ENCODE results near the gene REPS2. TPM values are rescaled to one million over a fixed set of nuclear protein-coding genes. Genes with fewer than 3 reads are reported as not detected.

Gene REPS2
- total RNA-seq, 5 donors from 2014 or later (not counting 1 experiment from before 2014, with no cell fraction given) = 0.38 to 0.70 (median 0.66) TPM

- Histone ChIP-seq H3K36me3 (ENCODE audit: control insufficient read depth in 2 of 2, extremely low read depth in 1 of 2, insufficient read depth in 1 of 2, low read length in 1 of 2) (no peaks in the 10 kb centered on the region), H3K27ac (ENCODE audit: low read length) (no peak overlapping the region), H3K27me3 (replicated peaks in 1 of 2; ENCODE audit: control insufficient read depth in 2 of 2, extremely low read depth in 1 of 2, insufficient read depth in 2 of 2, low read length in 1 of 2) (no peaks in the 10 kb centered on the region), H3K9me3 (no peaks in the 10 kb centered on the region), H3K4me3 (ENCODE audit: control insufficient read depth in 1 of 2, extremely low read depth in 1 of 2, low read length in 1 of 2) (no peak overlapping the region), H3K4me1 (ENCODE audit: control insufficient read depth in 1 of 2, extremely low read depth in 1 of 2, insufficient read depth in 2 of 2, low read length in 2 of 2) (no peaks in the 10 kb centered on the region)
- ATAC-seq (replicated peaks in 1 of 4) (no peak), DNase-seq (no peak)
- no CpG with 5 or more reads among the region's 2 CpGs for WGBS (ENCODE audit: insufficient coverage)
- Mint-ChIP-seq H3K4me3 (no peak overlapping the region), H3K27ac (no peak overlapping the region), H3K9me3 (no peaks in the 10 kb centered on the region), H3K27me3 (peaks cover 0 to 23% of the 10 kb centered on the region in 2 donors), H3K4me1 (peaks cover 0 to 5% (median 0%) of the 10 kb centered on the region in 3 donors), H3K36me3 (no peaks in the 10 kb centered on the region)
- POLR2A ChIA-PET = no interaction called here
- CTCF ChIA-PET = no interaction called here
Observed at GRCh38 chrX:16971694-16972093, 25.2 kb downstream of the REPS2 start.

- peaks cover 0 to 5% (median 0%) of the 10 kb centered on the region in 3 donors for H3K4me1 Mint-ChIP-seq
- ChIA-PET POLR2A (no interaction called here), CTCF (interaction anchor here in 1 of 2 donors (0.6 kb wide), 1 partner anchor 242 kb away, joined by 5 read pairs; no protein-coding TSS in a partner anchor)
- ATAC-seq (replicated peaks in 1 of 4) (no peak), DNase-seq (no peak)
- H3K9me3 Mint-ChIP-seq = no peaks in the 10 kb centered on the region
- H3K4me3 Mint-ChIP-seq = no peak overlapping the region
- H3K27me3 ChIP-seq (replicated peaks in 1 of 2; ENCODE audit: control insufficient read depth in 2 of 2, extremely low read depth in 1 of 2, insufficient read depth in 2 of 2, low read length in 1 of 2) = no peaks in the 10 kb centered on the region
- no CpG with 5 or more reads among the region's 5 CpGs for WGBS (ENCODE audit: insufficient coverage)
- H3K36me3 Mint-ChIP-seq = no peaks in the 10 kb centered on the region
- no peak overlapping the region for H3K4me3 ChIP-seq (ENCODE audit: control insufficient read depth in 1 of 2, extremely low read depth in 1 of 2, low read length in 1 of 2)
- H3K9me3 ChIP-seq = no peaks in the 10 kb centered on the region
- H3K27me3 Mint-ChIP-seq = peaks cover 0 to 23% of the 10 kb centered on the region in 2 donors
- no peak overlapping the region for H3K27ac ChIP-seq (ENCODE audit: low read length)
- H3K4me1 ChIP-seq (ENCODE audit: control insufficient read depth in 1 of 2, extremely low read depth in 1 of 2, insufficient read depth in 2 of 2, low read length in 2 of 2) = no peaks in the 10 kb centered on the region
- H3K27ac Mint-ChIP-seq = no peak overlapping the region
- H3K36me3 ChIP-seq (ENCODE audit: control insufficient read depth in 2 of 2, extremely low read depth in 1 of 2, insufficient read depth in 1 of 2, low read length in 1 of 2) = no peaks in the 10 kb centered on the region
Observed at GRCh38 chrX:16975233-16975632, 28.8 kb downstream of the REPS2 start.

GRCh38 chrX:16977771-16978170 is 31.3 kb downstream of the REPS2 start:
- no peaks in the 10 kb centered on the region for H3K4me1 ChIP-seq (ENCODE audit: control insufficient read depth in 1 of 2, extremely low read depth in 1 of 2, insufficient read depth in 2 of 2, low read length in 2 of 2)
- no peaks in the 10 kb centered on the region for H3K9me3 ChIP-seq
- CTCF ChIA-PET = no interaction called here
- DNase-seq (no peak), ATAC-seq (replicated peaks in 1 of 4) (no peak)
- no peak overlapping the region for H3K27ac ChIP-seq (ENCODE audit: low read length)
- no peak overlapping the region for H3K4me3 Mint-ChIP-seq
- no peaks in the 10 kb centered on the region for H3K36me3 Mint-ChIP-seq
- no peaks in the 10 kb centered on the region for H3K36me3 ChIP-seq (ENCODE audit: control insufficient read depth in 2 of 2, extremely low read depth in 1 of 2, insufficient read depth in 1 of 2, low read length in 1 of 2)
- H3K27ac Mint-ChIP-seq = no peak overlapping the region
- H3K27me3 ChIP-seq (replicated peaks in 1 of 2; ENCODE audit: control insufficient read depth in 2 of 2, extremely low read depth in 1 of 2, insufficient read depth in 2 of 2, low read length in 1 of 2) = no peaks in the 10 kb centered on the region
- peaks cover 0 to 4% (median 0%) of the 10 kb centered on the region in 3 donors for H3K9me3 Mint-ChIP-seq
- H3K4me1 Mint-ChIP-seq = peaks cover 0 to 5% (median 0%) of the 10 kb centered on the region in 3 donors
- POLR2A ChIA-PET = interaction anchor here in 1 of 2 donors (0.7 kb wide), 1 partner anchor 36 kb away, joined by 3 read pairs; no protein-coding TSS in a partner anchor
- H3K27me3 Mint-ChIP-seq = peaks cover 0 to 20% of the 10 kb centered on the region in 2 donors
- no peak overlapping the region for H3K4me3 ChIP-seq (ENCODE audit: control insufficient read depth in 1 of 2, extremely low read depth in 1 of 2, low read length in 1 of 2)

- POLR2A ChIA-PET = interaction anchor here in 1 of 2 donors (0.7 kb wide), 1 partner anchor 35 kb away, joined by 3 read pairs; no protein-coding TSS in a partner anchor
- Mint-ChIP-seq H3K36me3 (no peaks in the 10 kb centered on the region), H3K27me3 (peaks cover 0 to 18% of the 10 kb centered on the region in 2 donors), H3K9me3 (peaks cover 0 to 4% (median 0%) of the 10 kb centered on the region in 3 donors), H3K4me3 (no peak overlapping the region), H3K27ac (no peak overlapping the region), H3K4me1 (peaks cover 0 to 5% (median 0%) of the 10 kb centered on the region in 3 donors)
- no peaks in the 10 kb centered on the region for H3K27me3 ChIP-seq (replicated peaks in 1 of 2; ENCODE audit: control insufficient read depth in 2 of 2, extremely low read depth in 1 of 2, insufficient read depth in 2 of 2, low read length in 1 of 2)
- no peak for ATAC-seq (replicated peaks in 1 of 4)
- no peak overlapping the region for H3K4me3 ChIP-seq (ENCODE audit: control insufficient read depth in 1 of 2, extremely low read depth in 1 of 2, low read length in 1 of 2)
- no peak overlapping the region for H3K27ac ChIP-seq (ENCODE audit: low read length)
- no peaks in the 10 kb centered on the region for H3K4me1 ChIP-seq (ENCODE audit: control insufficient read depth in 1 of 2, extremely low read depth in 1 of 2, insufficient read depth in 2 of 2, low read length in 2 of 2)
- CTCF ChIA-PET = no interaction called here
- DNase-seq = no peak
- H3K9me3 ChIP-seq = no peaks in the 10 kb centered on the region
- no peaks in the 10 kb centered on the region for H3K36me3 ChIP-seq (ENCODE audit: control insufficient read depth in 2 of 2, extremely low read depth in 1 of 2, insufficient read depth in 1 of 2, low read length in 1 of 2)
- no CpG with 5 or more reads among the region's 3 CpGs for WGBS (ENCODE audit: insufficient coverage)
Observed at GRCh38 chrX:16978193-16978984, 31.9 kb downstream of the REPS2 start.

- no peak for ATAC-seq (replicated peaks in 1 of 4)
- no CpG with 5 or more reads among the region's 1 CpG for WGBS (ENCODE audit: insufficient coverage)
- Mint-ChIP-seq H3K4me1 (peaks cover 0 to 5% (median 0%) of the 10 kb centered on the region in 3 donors), H3K9me3 (peaks cover 0 to 4% (median 0%) of the 10 kb centered on the region in 3 donors), H3K4me3 (no peak overlapping the region), H3K36me3 (no peaks in the 10 kb centered on the region), H3K27ac (no peak overlapping the region), H3K27me3 (peaks cover 0 to 26% of the 10 kb centered on the region in 2 donors)
- no peak for DNase-seq
- Histone ChIP-seq H3K27ac (ENCODE audit: low read length) (no peak overlapping the region), H3K4me1 (ENCODE audit: control insufficient read depth in 1 of 2, extremely low read depth in 1 of 2, insufficient read depth in 2 of 2, low read length in 2 of 2) (no peaks in the 10 kb centered on the region), H3K9me3 (no peaks in the 10 kb centered on the region), H3K36me3 (ENCODE audit: control insufficient read depth in 2 of 2, extremely low read depth in 1 of 2, insufficient read depth in 1 of 2, low read length in 1 of 2) (no peaks in the 10 kb centered on the region), H3K27me3 (replicated peaks in 1 of 2; ENCODE audit: control insufficient read depth in 2 of 2, extremely low read depth in 1 of 2, insufficient read depth in 2 of 2, low read length in 1 of 2) (no peaks in the 10 kb centered on the region), H3K4me3 (ENCODE audit: control insufficient read depth in 1 of 2, extremely low read depth in 1 of 2, low read length in 1 of 2) (no peak overlapping the region)
- ChIA-PET POLR2A (no interaction called here), CTCF (no interaction called here)
Observed at GRCh38 chrX:16979226-16979625, 32.8 kb downstream of the REPS2 start.

DNA sequence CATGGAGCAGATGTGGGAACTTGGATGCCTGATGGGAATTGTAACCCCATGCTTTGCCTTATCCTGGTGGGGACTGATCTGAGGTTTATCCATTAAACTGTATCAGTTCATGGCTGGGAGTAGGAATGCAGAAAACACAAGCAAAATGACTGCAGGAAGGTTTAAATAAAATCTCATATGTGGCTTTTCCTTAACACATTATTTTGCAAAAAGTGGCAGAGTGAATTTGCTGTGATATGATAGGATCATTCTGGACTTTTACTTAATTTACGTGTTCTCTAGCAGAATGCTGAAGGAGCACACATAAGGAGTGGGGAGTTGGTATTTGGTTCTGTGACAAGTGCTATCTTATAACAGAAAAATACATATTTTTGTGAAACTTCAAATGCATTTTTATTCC is 34.8 kb downstream of the REPS2 start:
- no CpG with 5 or more reads among the region's 1 CpG for WGBS (ENCODE audit: insufficient coverage)
- Histone ChIP-seq H3K4me3 (ENCODE audit: control insufficient read depth in 1 of 2, extremely low read depth in 1 of 2, low read length in 1 of 2) (no peak overlapping the region), H3K27me3 (replicated peaks in 1 of 2; ENCODE audit: control insufficient read depth in 2 of 2, extremely low read depth in 1 of 2, insufficient read depth in 2 of 2, low read length in 1 of 2) (no peaks in the 10 kb centered on the region), H3K4me1 (ENCODE audit: control insufficient read depth in 1 of 2, extremely low read depth in 1 of 2, insufficient read depth in 2 of 2, low read length in 2 of 2) (no peaks in the 10 kb centered on the region), H3K36me3 (ENCODE audit: control insufficient read depth in 2 of 2, extremely low read depth in 1 of 2, insufficient read depth in 1 of 2, low read length in 1 of 2) (no peaks in the 10 kb centered on the region), H3K9me3 (no peaks in the 10 kb centered on the region), H3K27ac (ENCODE audit: low read length) (no peak overlapping the region)
- ATAC-seq (replicated peaks in 1 of 4) = no peak
- CTCF ChIA-PET = no interaction called here
- no peaks in the 10 kb centered on the region for H3K36me3 Mint-ChIP-seq
- H3K4me1 Mint-ChIP-seq = no peaks in the 10 kb centered on the region
- no peak for DNase-seq
- H3K9me3 Mint-ChIP-seq = peaks cover 0 to 4% (median 0%) of the 10 kb centered on the region in 3 donors
- H3K4me3 Mint-ChIP-seq = no peak overlapping the region
- no peak overlapping the region for H3K27ac Mint-ChIP-seq
- H3K27me3 Mint-ChIP-seq = peaks cover 0 to 22% of the 10 kb centered on the region in 2 donors
- POLR2A ChIA-PET = no interaction called here
